HCT116 (cell line): ENCODE measurements around the gene MOSPD3. TPM values are rescaled to one million over a fixed set of nuclear protein-coding genes. Genes with fewer than 3 reads are reported as not detected.
A peak's percentile ranks its signal among the peaks of the same experiment; 100 is the strongest.

Experiments
- ATAC-seq: fragments of 200-7000 bp; cut with Tn5 transposase; 2 replicates; pipeline ENCODE4 v1.9.1; 2020; ENCODE audit warnings: mild to moderate bottlenecking, moderate library complexity
- BruUV-seq: library from RNA; stranded (reverse); fragments of 400-500 nt; replicated peaks from 2 replicates; lab custom pipeline; 2021; lab: Mats Ljungman, UMichigan
- CTCF ChIA-PET: fragments of 300-600 bp; sonication (Branson Sonifier 250); formaldehyde crosslinking; loops from one replicate; lab custom pipeline; 2021; ENCODE audit warnings: antibody characterized with exemption; lab: Charles Lee
- POLR2A ChIA-PET: fragments of 300-600, 350-600 bp; sonication (Branson Sonifier 250); formaldehyde crosslinking; loops from one replicate; lab custom pipeline; 2021; ENCODE audit warnings: antibody characterized with exemption; lab: Charles Lee
- RAD21 ChIA-PET, 2 experiments: fragments of 300-600 bp; sonication (Branson Sonifier 250); formaldehyde crosslinking; loops; one replicate each; lab custom pipeline; 2023; ENCODE audit warnings: low total read pairs in 2 of 2; ENCODE audit not compliant: uncharacterized antibody in 2 of 2, unreplicated experiment in 2 of 2, low non-redundant PET in 1 of 2; lab: Charles Lee
- DNase-seq: peaks from one replicate; pipeline ENCODE4 v3.0.0-alpha.2; 2010; ENCODE audit warnings: low read depth, low spot score
- H2AFZ ChIP-seq: fragments of 200-600 bp; shearing (Covaris generic), sonication (generic); 2 replicates; pipeline ENCODE4 v1.6.1; 2017; ENCODE audit warnings: low read depth, mixed run types, mixed read lengths, antibody characterized with exemption, low read length; ENCODE audit not compliant: poor library complexity, severe bottlenecking
- H3K27ac ChIP-seq: 2 replicates; pipeline ENCODE4 v1.5.1; 2012; ENCODE audit warnings: low read depth, low read length
- H3K27me3 ChIP-seq: fragments of 200-600 bp; sonication (generic); 2 replicates; pipeline ENCODE4 v1.6.1; 2016; ENCODE audit warnings: mixed run types, low read length, mixed read lengths; ENCODE audit not compliant: insufficient read depth
- H3K36me3 ChIP-seq, 2 experiments: fragments of 200-500 bp in 1 of 2; fragments of 200-600 bp in 1 of 2; sonication (Bioruptor generic) in 1 of 2; sonication (generic) in 1 of 2; 2 replicates each; pipeline versions ENCODE4 v1.5.1 to v1.6.1; 2014 to 2016; ENCODE audit warnings: low read length in 2 of 2, inconsistent platforms in 1 of 2, mixed read lengths in 1 of 2, mixed run types in 1 of 2; ENCODE audit not compliant: insufficient read depth in 2 of 2, control insufficient read depth in 1 of 2
- H3K4me1 ChIP-seq, 2 experiments: fragments of 200-600 bp in 1 of 2; sonication (generic) in 1 of 2; 2 replicates each; pipeline versions ENCODE4 v1.5.1 to v1.6.1; 2012 to 2017; ENCODE audit warnings: low read length in 2 of 2, inconsistent platforms in 1 of 2, mild to moderate bottlenecking in 1 of 2, mixed read lengths in 1 of 2, mixed run types in 1 of 2, moderate library complexity in 1 of 2; ENCODE audit not compliant: insufficient read depth in 2 of 2, control insufficient read depth in 1 of 2
- H3K4me2 ChIP-seq: fragments of 200-600 bp; sonication (generic); 2 replicates; pipeline ENCODE4 v1.6.1; 2017; ENCODE audit warnings: mixed run types, low read length, mixed read lengths
- H3K4me3 ChIP-seq, 2 experiments: fragments of 200-600 bp in 1 of 2; sonication (generic) in 1 of 2; replicated peaks in 1 of 2; 2 replicates each; pipeline ENCODE4 v1.5.1; 2011 to 2016; ENCODE audit warnings: low read length in 2 of 2, control low read depth in 1 of 2, low read depth in 1 of 2, mild to moderate bottlenecking in 1 of 2, mixed read lengths in 1 of 2, mixed run types in 1 of 2
- H3K79me2 ChIP-seq: fragments of 200-600 bp; sonication (generic); 2 replicates; pipeline ENCODE4 v1.6.1; 2017; ENCODE audit warnings: mild to moderate bottlenecking, mixed run types, low read length, moderate library complexity, mixed read lengths; ENCODE audit not compliant: insufficient read depth
- H3K9ac ChIP-seq: fragments of 200-600 bp; sonication (generic); 2 replicates; pipeline ENCODE4 v1.6.1; 2016; ENCODE audit warnings: low read length, mixed read lengths
- H3K9me2 ChIP-seq: fragments of 200-600 bp; sonication (generic), shearing (Covaris generic); 2 replicates; pipeline ENCODE4 v1.6.1; 2017; ENCODE audit warnings: mixed run types, mild to moderate bottlenecking, moderate library complexity; ENCODE audit not compliant: insufficient read depth
- H3K9me3 ChIP-seq, 2 experiments: fragments of 200-500 bp in 1 of 2; fragments of 200-600 bp in 1 of 2; sonication (Bioruptor generic) in 1 of 2; sonication (generic) in 1 of 2; 2 replicates each; pipeline ENCODE4 v1.6.1; 2014 to 2017; ENCODE audit warnings: low read length in 2 of 2, mixed read lengths in 2 of 2, inconsistent platforms in 1 of 2, low read depth in 1 of 2, mild to moderate bottlenecking in 1 of 2, mixed run types in 1 of 2, moderate library complexity in 1 of 2; ENCODE audit not compliant: control insufficient read depth in 1 of 2, insufficient read depth in 1 of 2
- H4K20me1 ChIP-seq: fragments of 200-600 bp; sonication (generic), shearing (Covaris generic); 2 replicates; pipeline ENCODE4 v1.6.1; 2017; ENCODE audit warnings: mixed run types, mild to moderate bottlenecking, moderate library complexity; ENCODE audit not compliant: insufficient read depth
- ATF3 ChIP-seq: IDR thresholded peaks from 2 replicates; pipeline ENCODE4 v1.6.1; 2012
- ELF1 ChIP-seq: IDR thresholded peaks from 2 replicates; pipeline ENCODE4 v1.6.1; 2012; ENCODE audit warnings: low read depth, borderline replicate concordance
- EZH2 ChIP-seq: fragments of 200-600 bp; sonication (generic); IDR thresholded peaks from 2 replicates; pipeline ENCODE4 v1.6.1; 2017; ENCODE audit warnings: antibody characterized with exemption, mixed run types
- JUND ChIP-seq: IDR thresholded peaks from 2 replicates; pipeline ENCODE4 v1.6.1; 2012
- MAX ChIP-seq: IDR thresholded peaks from 2 replicates; pipeline ENCODE4 v1.6.1; 2012
- RAD21 ChIP-seq: IDR thresholded peaks from 2 replicates; pipeline ENCODE4 v1.6.1; 2012; ENCODE audit warnings: low read depth, mild to moderate bottlenecking
- TCF7L2 ChIP-seq: IDR thresholded peaks from 2 replicates; pipeline ENCODE4 v1.7.0; 2011; ENCODE audit warnings: borderline replicate concordance, inconsistent platforms; ENCODE audit not compliant: insufficient read depth, insufficient read length; ENCODE audit errors: extremely low read depth
- ZFX ChIP-seq: fragments of 450-650 bp; IDR thresholded peaks from 2 replicates; pipeline ENCODE4 v1.6.1; 2017
- ZNF274 ChIP-seq: fragments of 200-500 bp; sonication (Bioruptor generic); IDR thresholded peaks from 2 replicates; pipeline ENCODE4 v1.6.1; 2014; ENCODE audit warnings: mild to moderate bottlenecking, low read depth, low read length, inconsistent platforms
- intact Hi-C: fragments of 100-400 bp; cut with micrococcal nuclease; formaldehyde crosslinking; loops from 2 replicates; pipeline ENCODE4 v1.10.0; 2022
- total RNA-seq: library from RNA; stranded (reverse); gene quantifications from one replicate; pipeline ENCODE4 v1.2.1, GENCODE V29; 2021; ENCODE audit not compliant: unreplicated experiment

Gene MOSPD3
- total RNA-seq, 1 experiment from 2014 or later: 32.8 TPM

- TF ChIP-seq JUND (no peak), TCF7L2 (no peak), EZH2 (no peak), ATF3 (no peak), ZNF274 (no peak), RAD21 (no peak), MAX (no peak), ZFX (no peak), ELF1 (no peak)
- H3K4me1 ChIP-seq: peaks cover 3 to 35% of the 10 kb centered on the region in 2 experiments
- H3K9me2 ChIP-seq: no peaks in the 10 kb centered on the region
- BruUV-seq: no TSS peak
- peaks cover 0 to 2% of the 10 kb centered on the region in 2 experiments; a peak in 1 of 4 replicates for H3K36me3 ChIP-seq
- peak overlapping the region; percentile 97 for H3K4me2 ChIP-seq
- no peak for DNase-seq
- no peak overlapping the region for H3K27ac ChIP-seq
- no peaks in the 10 kb centered on the region for H3K27me3 ChIP-seq
- H3K9me3 ChIP-seq: no peaks in the 10 kb centered on the region
- H4K20me1 ChIP-seq: no peaks in the 10 kb centered on the region
- ChIA-PET CTCF (interaction anchor here (0.9 to 2.5 kb wide), 8 partner anchors 15 to 214 kb away, joined by 3 to 12 read pairs (median 4); partner anchors contain the start of genes EPHB4, FBXO24, LRCH4 and POP7), POLR2A (interaction anchor here (1.8 to 3.2 kb wide), 2 partner anchors 16 to 28 kb away, joined by 6 to 23 read pairs; partner anchors contain the start of genes FBXO24 and LRCH4), RAD21 (no interaction called here)
- H2AFZ ChIP-seq: no peak overlapping the region
- no peak for ATAC-seq
- peak overlapping the region; percentile 65 for H3K9ac ChIP-seq
- no peaks in the 10 kb centered on the region for H3K79me2 ChIP-seq
- intact Hi-C loops: no loop called here
- H3K4me3 ChIP-seq: peak overlapping the region; percentile 73 to 89
These were observed 1.3 kb downstream of the MOSPD3 start for GRCh38 chr7:100613412-100614175.
